ENCODE results near the gene NCR3LG1. TPM values are rescaled to one million over a fixed set of nuclear protein-coding genes. Genes with fewer than 3 reads are reported as not detected.

NCR3LG1 gene
- total and polyA plus RNA-seq, 2 donors (not counting 3 experiments of a cell fraction or from before 2014, with no cell fraction given) = 2.2 to 8.1 TPM

- Histone ChIP-seq H3K36me3 (ENCODE audit: control insufficient read depth in 2 of 2, extremely low read depth in 1 of 2, insufficient read depth in 2 of 2, low read length in 2 of 2) (peaks cover 0 to 8% of the 10 kb centered on the region in 2 experiments), H3K4me3 (replicated peaks in 1 of 3; ENCODE audit: insufficient read depth in 1 of 3, low read depth in 1 of 3, low read length in 3 of 3) (no peak overlapping the region), H4K20me1 (replicated peaks; ENCODE audit: control insufficient read depth, extremely low read depth, insufficient read depth, low read length) (no peaks in the 10 kb centered on the region), H2AFZ (ENCODE audit: low read depth, low read length) (no peak overlapping the region), H3K4me2 (ENCODE audit: insufficient read depth, low read length) (no peak overlapping the region), H3K79me2 (ENCODE audit: control insufficient read depth, insufficient read depth, low read length) (no peaks in the 10 kb centered on the region), H3K27me3 (ENCODE audit: control insufficient read depth in 2 of 2, insufficient read depth in 2 of 2, low read length in 2 of 2) (no peaks in the 10 kb centered on the region), H3K4me1 (ENCODE audit: control insufficient read depth, extremely low read depth, insufficient read depth, low read length) (no peaks in the 10 kb centered on the region), H3K9ac (replicated peaks; ENCODE audit: extremely low read depth, insufficient read depth, low read length) (no peak overlapping the region), H3K27ac (ENCODE audit: insufficient read depth, low read depth, low read length) (no peak overlapping the region), H3K9me3 (replicated peaks; ENCODE audit: control insufficient read depth, insufficient read depth, low read length) (no peaks in the 10 kb centered on the region), H3K9me1 (replicated peaks; ENCODE audit: control insufficient read depth, extremely low read depth, insufficient read depth, low read length) (no peaks in the 10 kb centered on the region)
- POLR2A ChIA-PET = interaction anchor here (0.5 kb wide), 1 partner anchor 27 kb away, joined by 5 read pairs; no protein-coding TSS in a partner anchor
- FAIRE-seq (no peak), DNase-seq (ENCODE audit: low read depth, low spot score) (no peak)
- no peak for TF ChIP-seq FOS (IDR thresholded peaks at IDR 0.05; ENCODE audit: borderline replicate concordance, insufficient read depth, low read length)
- dilution Hi-C loops (cut with MboI; ENCODE audit: extremely low pct_ligation_motif_present, low sequenced_read_pairs) = no loop called here
- no TSS peak for BruUV-seq (replicated peaks)
- intact Hi-C loops (cut with micrococcal nuclease) = no loop called here
- CTCF ChIA-PET = interaction anchor here (0.7 to 1.1 kb wide), 2 partner anchors 11 to 50 kb away, joined by 3 to 4 read pairs; no protein-coding TSS in a partner anchor
Measured at GRCh38 chr11:17333799-17334586, 17.6 kb upstream of the NCR3LG1 start.

GRCh38 chr11:17343257-17343656 lies 8.3 kb upstream of the NCR3LG1 start:
- H3K27me3 ChIP-seq (ENCODE audit: control insufficient read depth in 2 of 2, insufficient read depth in 2 of 2, low read length in 2 of 2) = no peaks in the 10 kb centered on the region
- no peaks in the 10 kb centered on the region for H3K9me3 ChIP-seq (replicated peaks; ENCODE audit: control insufficient read depth, insufficient read depth, low read length)
- H3K79me2 ChIP-seq (ENCODE audit: control insufficient read depth, insufficient read depth, low read length) = no peaks in the 10 kb centered on the region
- no peak overlapping the region for H3K4me3 ChIP-seq (replicated peaks in 1 of 3; ENCODE audit: insufficient read depth in 1 of 3, low read depth in 1 of 3, low read length in 3 of 3)
- BruUV-seq (replicated peaks) = no TSS peak
- no peak overlapping the region for H2AFZ ChIP-seq (ENCODE audit: low read depth, low read length)
- no peaks in the 10 kb centered on the region for H4K20me1 ChIP-seq (replicated peaks; ENCODE audit: control insufficient read depth, extremely low read depth, insufficient read depth, low read length)
- no peaks in the 10 kb centered on the region for H3K36me3 ChIP-seq (ENCODE audit: control insufficient read depth in 2 of 2, extremely low read depth in 1 of 2, insufficient read depth in 2 of 2, low read length in 2 of 2)
- H3K4me2 ChIP-seq (ENCODE audit: insufficient read depth, low read length) = no peak overlapping the region
- no peak for DNase-seq (ENCODE audit: low read depth, low spot score)
- no peak overlapping the region for H3K9ac ChIP-seq (replicated peaks; ENCODE audit: extremely low read depth, insufficient read depth, low read length)
- no peaks in the 10 kb centered on the region for H3K4me1 ChIP-seq (ENCODE audit: control insufficient read depth, extremely low read depth, insufficient read depth, low read length)
- H3K27ac ChIP-seq (ENCODE audit: insufficient read depth, low read depth, low read length) = no peak overlapping the region
- dilution Hi-C loops (cut with MboI; ENCODE audit: extremely low pct_ligation_motif_present, low sequenced_read_pairs) (no loop called here), intact Hi-C loops (cut with micrococcal nuclease) (no loop called here)
- ChIA-PET POLR2A (no interaction called here), CTCF (no interaction called here)
- TF ChIP-seq JUN (IDR thresholded peaks at IDR 0.05; ENCODE audit: borderline replicate concordance, insufficient read depth, insufficient read length, low read depth) (no peak), MAX (IDR thresholded peaks at IDR 0.05; ENCODE audit: insufficient read depth, insufficient read length) (no peak), EZH2 (IDR thresholded peaks at IDR 0.05; ENCODE audit: borderline replicate concordance, low read depth, low read length, severe bottlenecking) (no peak), POLR2AphosphoS5 (IDR thresholded peaks at IDR 0.05; ENCODE audit: insufficient read depth, low read depth, low read length) (no peak), GATA2 (IDR thresholded peaks at IDR 0.05; ENCODE audit: insufficient read depth, insufficient read length, low read depth, low read length) (no peak), MYC (IDR thresholded peaks at IDR 0.05; ENCODE audit: low read depth, low read length) (no peak), CTCF (IDR thresholded peaks at IDR 0.05; ENCODE audit: extremely low read depth in 1 of 2, insufficient read depth in 1 of 2, low read depth in 1 of 2, low read length in 2 of 2) (no peak), FOS (IDR thresholded peaks at IDR 0.05; ENCODE audit: borderline replicate concordance, insufficient read depth, low read length) (no peak)
- H3K9me1 ChIP-seq (replicated peaks; ENCODE audit: control insufficient read depth, extremely low read depth, insufficient read depth, low read length) = no peaks in the 10 kb centered on the region
- FAIRE-seq = no peak

All from endothelial cell of umbilical vein (primary cell).